K562 (cell line): ENCODE data around the gene ZNF382. TPM values are rescaled to one million over a fixed set of nuclear protein-coding genes. Genes with fewer than 3 reads are reported as not detected.

Experiments
- ADNP ChIP-seq: fragments of 200-800 bp; sonication (Bioruptor generic); IDR thresholded peaks from 2 replicates; pipeline ENCODE4 v1.6.1; 2016; ENCODE audit warnings: missing genetic modification characterization, missing compliant biosample characterization
- ATF4 ChIP-seq: fragments of 450-650 bp; formaldehyde crosslinking; IDR thresholded peaks from 2 replicates; pipeline ENCODE4 v1.4.0; 2022; ENCODE audit warnings: mild to moderate bottlenecking, moderate library complexity
- BDP1 ChIP-seq: IDR thresholded peaks from 3 replicates; pipeline ENCODE4 v1.6.1; 2011; ENCODE audit not compliant: insufficient read length, insufficient read depth
- BRCA1 ChIP-seq, 2 experiments: fragments of 450-650 bp in 1 of 2; sonication (generic) in 1 of 2; formaldehyde crosslinking in 1 of 2; IDR thresholded peaks; 2 replicates each; pipeline versions ENCODE4 v1.5.0 to v1.6.1; 2017 to 2020; ENCODE audit warnings: mild to moderate bottlenecking in 1 of 2, missing genetic modification reagents in 1 of 2
- DACH1 ChIP-seq: fragments of 450-650 bp; IDR thresholded peaks from 2 replicates; pipeline ENCODE4 v1.6.1; 2018; ENCODE audit not compliant: partially characterized antibody
- EP300 ChIP-seq: IDR thresholded peaks from 2 replicates; pipeline ENCODE4 v1.6.1; 2012; ENCODE audit warnings: low read length, improper control_type of control experiment
- ETV6 ChIP-seq, 3 experiments: fragments of 150-350 bp in 1 of 3; sonication (generic) in 1 of 3; formaldehyde crosslinking in 1 of 3; IDR thresholded peaks; 2 replicates each; pipeline versions ENCODE4 v1.6.1 to v1.8.0; 2014 to 2022; ENCODE audit warnings: borderline replicate concordance in 2 of 3, low read depth in 2 of 3, antibody characterized with exemption in 1 of 3, low read length in 1 of 3, mild to moderate bottlenecking in 1 of 3, missing genetic modification reagents in 1 of 3
- FOSL1 ChIP-seq: fragments of 200-800 bp; sonication (Bioruptor generic); conservative IDR thresholded peaks from 2 replicates; pipeline ENCODE4 v1.6.1; 2016; ENCODE audit warnings: missing genetic modification characterization, missing compliant biosample characterization
- HCFC1 ChIP-seq: IDR thresholded peaks from 2 replicates; pipeline ENCODE4 v1.6.1; 2012; ENCODE audit warnings: low read depth, low read length, improper control_type of control experiment
- HMG20A ChIP-seq: fragments of 450-650 bp; formaldehyde crosslinking; conservative IDR thresholded peaks from 2 replicates; pipeline ENCODE4 v1.4.0; 2020; ENCODE audit warnings: mild to moderate bottlenecking, mixed read lengths
- NCOA4 ChIP-seq: fragments of 450-650 bp; IDR thresholded peaks from 2 replicates; pipeline ENCODE4 v1.6.1; 2018; ENCODE audit warnings: mild to moderate bottlenecking; ENCODE audit not compliant: partially characterized antibody
- NFE2L1 ChIP-seq: fragments of 450-650 bp; IDR thresholded peaks from 2 replicates; pipeline ENCODE4 v1.6.1; 2016; ENCODE audit warnings: missing genetic modification characterization, low read depth, mild to moderate bottlenecking, missing compliant biosample characterization, moderate library complexity, borderline replicate concordance
- POLR3A ChIP-seq: IDR thresholded peaks from 2 replicates; pipeline ENCODE4 v1.6.1; 2011; ENCODE audit warnings: borderline replicate concordance, mild to moderate bottlenecking, moderate library complexity; ENCODE audit not compliant: insufficient read length, insufficient read depth; ENCODE audit errors: extremely low read depth
- POU5F1 ChIP-seq: fragments of 150-350 bp; IDR thresholded peaks from 2 replicates; pipeline ENCODE4 v1.6.1; 2014; ENCODE audit warnings: borderline replicate concordance, low read length, low read depth, mild to moderate bottlenecking; ENCODE audit not compliant: partially characterized antibody
- SMAD4 ChIP-seq: fragments of 250-450 bp; sonication (Bioruptor Pico); conservative IDR thresholded peaks from 2 replicates; pipeline ENCODE4 v1.8.0; 2021; ENCODE audit warnings: inconsistent platforms, mild to moderate bottlenecking, moderate library complexity
- TAF1 ChIP-seq: IDR thresholded peaks from 2 replicates; pipeline ENCODE4 v1.6.1; 2011; ENCODE audit warnings: mild to moderate bottlenecking, low read length, moderate library complexity; ENCODE audit not compliant: insufficient read depth, control insufficient read depth, severe bottlenecking; ENCODE audit errors: extremely low read depth
- TRIM28 ChIP-seq: fragments of 450-650 bp; IDR thresholded peaks from 2 replicates; pipeline ENCODE4 v1.6.1; 2017
- TSC22D4 ChIP-seq: fragments of 450-650 bp; IDR thresholded peaks from 2 replicates; pipeline ENCODE4 v1.6.1; 2016; ENCODE audit warnings: missing genetic modification characterization, missing biosample characterization, control low read depth
- WHSC1 ChIP-seq: IDR thresholded peaks from one replicate; pipeline ENCODE4 v1.6.1; 2012; ENCODE audit warnings: low read length, control low read depth, inconsistent platforms
- ZFP91 ChIP-seq: sonication (generic); formaldehyde crosslinking; IDR thresholded peaks from 2 replicates; pipeline ENCODE4 v1.8.0; 2022; ENCODE audit warnings: mild to moderate bottlenecking, missing genetic modification reagents
- ZNF165 ChIP-seq: fragments of 250-450 bp; sonication (Bioruptor Pico); IDR thresholded peaks from 2 replicates; pipeline ENCODE4 v1.4.0; 2020; ENCODE audit warnings: borderline replicate concordance
- ZNF512 ChIP-seq: IDR thresholded peaks from 2 replicates; pipeline ENCODE4 v1.6.1; 2016; ENCODE audit warnings: missing genetic modification characterization, missing compliant biosample characterization
- ZNF76 ChIP-seq: fragments of 250-450 bp; sonication (Bioruptor Pico); IDR thresholded peaks from 2 replicates; pipeline ENCODE4 v1.4.0; 2020; ENCODE audit warnings: mild to moderate bottlenecking, moderate library complexity, borderline replicate concordance
- polyA plus RNA-seq, 8 experiments: library from polyadenylated mRNA; depleted of rRNA in 4 of 8; stranded (reverse) in 5 of 8; unstranded in 3 of 8; fragments of >200 nt; fragmentation: Nextera tagmentation in 2 of 8; fragmentation: Illumina TruSeq in 1 of 8; extraction: Ambion mirVana in 2 of 8; extraction: Trizol in 1 of 8; gene quantifications; 2 replicates each; pipeline versions ENCODE4 v1.2.1 to v1.2.3, GENCODE V29; 2011 to 2014; ENCODE audit warnings: inconsistent platforms in 1 of 8, missing spikeins in 1 of 8
- total RNA-seq, 7 experiments: library from RNA; depleted of rRNA in 6 of 7; stranded (reverse); fragments of >200 nt in 6 of 7; fragmentation: Illumina TruSeq in 2 of 7; extraction: Trizol in 2 of 7; gene quantifications; 2 replicates each; pipeline versions ENCODE4 v1.2.1 to v1.2.3, GENCODE V29; 2011 to 2021; ENCODE audit warnings: low replicate concordance in 1 of 7

The ZNF382 gene
- total and polyA plus RNA-seq, 9 of the 15 experiments (the other 6 are each of a cell fraction or from before 2014, with no cell fraction given) = 0.04 to 0.27 (median 0.16) TPM; not detected in 5

GRCh38 chr19:36573020-36573894 is 31.9 kb upstream of the ZNF382 start, which contains the start of gene ZNF529 (continued):
- no peak for TF ChIP-seq NCOA4
- TF ChIP-seq ETV6 (IDR thresholded peaks at IDR 0.05; ENCODE audit: borderline replicate concordance in 1 of 2, low read depth in 2 of 2, low read length in 1 of 2) = no peak
- no peak for TF ChIP-seq ETV6 (CRISPR knock-in tag; IDR thresholded peaks at IDR 0.05; ENCODE audit: borderline replicate concordance)
- no peak for TF ChIP-seq POU5F1
- TF ChIP-seq ZNF165 (CRISPR knock-in tag) = no peak; the same call in 1 of the 2 replicates
- TF ChIP-seq ZNF76 (CRISPR knock-in tag) = no peak
- TF ChIP-seq WHSC1 = no peak
- no peak for TF ChIP-seq BRCA1 (IDR thresholded peaks at IDR 0.05)
- TF ChIP-seq BRCA1 (CRISPR knock-in tag; IDR thresholded peaks at IDR 0.05) = no peak
- TF ChIP-seq TSC22D4 (tag) = no peak
- peak; percentile 59; the same call in 1 of the 2 replicates for TF ChIP-seq SMAD4 (CRISPR knock-in tag)
- peak; percentile 63 for TF ChIP-seq TAF1
- TF ChIP-seq ZNF512 (tag) = no peak
- TF ChIP-seq ADNP (tag) = no peak
- no peak for TF ChIP-seq TRIM28
- no peak for TF ChIP-seq NFE2L1 (tag)
- TF ChIP-seq DACH1 = no peak
- TF ChIP-seq POLR3A = no peak
- TF ChIP-seq HCFC1 = peak; percentile 98
- no peak for TF ChIP-seq FOSL1 (tag)
- TF ChIP-seq ZFP91 (CRISPR knock-in tag) = no peak
- no peak for TF ChIP-seq BDP1
- no peak for TF ChIP-seq HMG20A (CRISPR knock-in tag)
- no peak for TF ChIP-seq ATF4 (CRISPR knock-in tag)
- TF ChIP-seq EP300 = no peak; the same call in 1 of the 2 replicates
